Tibial artery (tissue), 4 donors: ENCODE measurements around the gene LAMA5.

ENCODE experiments used
- DNase-seq, 2 donors: peaks; one replicate each; pipeline ENCODE4 v3.0.0-alpha.2; 2019
- H3K27ac ChIP-seq, 2 donors: fragments of 200-600 bp; sonication (generic) in 1 of 2; 1 replicate in 1 of 2; 2 replicates in 1 of 2; pipeline ENCODE4 v1.5.1; 2018 to 2019; ENCODE audit warnings: mild to moderate bottlenecking in 1 of 2
- H3K27me3 ChIP-seq, 2 donors: fragments of 200-600 bp; sonication (generic) in 1 of 2; one replicate each; pipeline versions ENCODE4 v1.5.1 to v1.6.0; 2016 to 2019
- H3K36me3 ChIP-seq, 3 donors: fragments of 200-600 bp; sonication (generic) in 2 of 3; one replicate each; pipeline ENCODE4 v1.5.1; 2016 to 2019; ENCODE audit warnings: mild to moderate bottlenecking in 2 of 3
- H3K4me1 ChIP-seq, 4 donors: fragments of 200-600 bp; sonication (generic) in 2 of 4; 1 replicate in 3 of 4; 2 replicates in 1 of 4; pipeline ENCODE4 v1.5.1; 2016 to 2019
- H3K4me3 ChIP-seq, 2 donors: fragments of 200-600 bp; sonication (generic) in 1 of 2; 1 replicate in 1 of 2; 2 replicates in 1 of 2; pipeline ENCODE4 v1.5.1; 2018 to 2019; ENCODE audit warnings: mild to moderate bottlenecking in 2 of 2
- H3K9me3 ChIP-seq, 3 donors: fragments of 200-600 bp; sonication (generic) in 1 of 3; one replicate each; pipeline ENCODE4 v1.5.1; 2016 to 2019
- intact Hi-C: fragments of 100-400 bp; cut with DNase I; formaldehyde crosslinking; loops from one replicate; pipeline ENCODE4 v1.15.0; 2023; ENCODE audit warnings: low total_unique reads
- TF ChIP-seq, protein P1 (sequence below), 2 experiments: fragments of 200-600 bp in 1 of 2; fragments of 450-650 bp in 1 of 2; IDR thresholded peaks; one replicate each; pipeline ENCODE4 v1.5.1; 2017 to 2019; ENCODE audit warnings: antibody characterized with exemption in 2 of 2, mild to moderate bottlenecking in 1 of 2, moderate library complexity in 1 of 2

Gene LAMA5

DNA sequence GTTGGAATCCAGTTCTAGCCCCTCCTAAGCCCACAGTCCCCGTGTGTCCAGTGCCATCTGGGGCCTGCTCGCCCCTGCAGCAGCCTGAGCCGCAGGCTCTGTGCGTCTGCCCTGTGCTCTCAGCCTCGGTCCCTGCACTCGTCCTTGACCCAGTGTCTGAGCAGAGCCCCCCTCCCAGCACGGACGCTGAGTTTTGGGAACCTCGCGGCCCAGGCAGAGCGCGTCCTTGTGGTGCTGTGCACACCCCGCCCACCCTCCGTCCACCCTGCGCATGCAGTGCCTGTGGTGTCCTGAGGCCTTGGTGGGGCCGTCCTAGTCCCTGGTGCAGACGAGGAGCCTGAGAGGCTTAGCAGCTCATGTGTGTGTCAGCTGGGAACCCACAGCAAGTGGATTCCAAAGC, 97.2 kb downstream of the LAMA5 start:
- Histone ChIP-seq H3K4me1 (no peaks in the 10 kb centered on the region), H3K4me3 (no peak overlapping the region), H3K27me3 (no peaks in the 10 kb centered on the region), H3K27ac (no peak overlapping the region), H3K36me3 (peaks cover 45 to 77% (median 48%) of the 10 kb centered on the region in 3 donors), H3K9me3 (no peaks in the 10 kb centered on the region)
- TF ChIP-seq, protein P1, sequence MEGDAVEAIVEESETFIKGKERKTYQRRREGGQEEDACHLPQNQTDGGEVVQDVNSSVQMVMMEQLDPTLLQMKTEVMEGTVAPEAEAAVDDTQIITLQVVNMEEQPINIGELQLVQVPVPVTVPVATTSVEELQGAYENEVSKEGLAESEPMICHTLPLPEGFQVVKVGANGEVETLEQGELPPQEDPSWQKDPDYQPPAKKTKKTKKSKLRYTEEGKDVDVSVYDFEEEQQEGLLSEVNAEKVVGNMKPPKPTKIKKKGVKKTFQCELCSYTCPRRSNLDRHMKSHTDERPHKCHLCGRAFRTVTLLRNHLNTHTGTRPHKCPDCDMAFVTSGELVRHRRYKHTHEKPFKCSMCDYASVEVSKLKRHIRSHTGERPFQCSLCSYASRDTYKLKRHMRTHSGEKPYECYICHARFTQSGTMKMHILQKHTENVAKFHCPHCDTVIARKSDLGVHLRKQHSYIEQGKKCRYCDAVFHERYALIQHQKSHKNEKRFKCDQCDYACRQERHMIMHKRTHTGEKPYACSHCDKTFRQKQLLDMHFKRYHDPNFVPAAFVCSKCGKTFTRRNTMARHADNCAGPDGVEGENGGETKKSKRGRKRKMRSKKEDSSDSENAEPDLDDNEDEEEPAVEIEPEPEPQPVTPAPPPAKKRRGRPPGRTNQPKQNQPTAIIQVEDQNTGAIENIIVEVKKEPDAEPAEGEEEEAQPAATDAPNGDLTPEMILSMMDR (IDR thresholded peaks at IDR 0.05) = no peak
- DNase-seq = no peak
- intact Hi-C loops = no loop called here

DNA sequence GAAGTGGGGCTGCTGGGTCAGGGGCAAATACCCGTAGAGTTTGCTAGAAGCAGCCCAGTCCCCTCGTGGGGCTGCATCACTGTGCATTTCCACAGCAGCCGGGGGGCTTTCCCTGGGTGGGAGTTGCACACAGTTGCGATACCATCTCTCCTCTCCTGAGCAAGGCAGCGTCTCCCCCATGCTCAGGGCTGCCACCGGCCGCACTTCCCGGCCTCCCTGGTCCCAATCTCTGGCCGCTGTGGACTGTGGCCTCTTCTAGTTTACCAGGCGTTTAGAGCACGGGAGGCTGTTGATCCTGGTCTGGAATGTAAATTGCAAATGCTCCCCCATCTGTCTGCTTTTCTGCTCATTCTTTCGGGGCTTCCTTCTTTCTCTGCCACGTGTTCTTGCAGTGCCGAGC, 97.7 kb downstream of the LAMA5 start:
- Histone ChIP-seq H3K9me3 (no peaks in the 10 kb centered on the region), H3K4me1 (no peaks in the 10 kb centered on the region), H3K27me3 (no peaks in the 10 kb centered on the region), H3K36me3 (peaks cover 46 to 78% (median 49%) of the 10 kb centered on the region in 3 donors), H3K27ac (no peak overlapping the region), H3K4me3 (no peak overlapping the region)
- intact Hi-C loops = no loop called here
- TF ChIP-seq, protein P1 (IDR thresholded peaks at IDR 0.05) = no peak
- no peak for DNase-seq

DNA sequence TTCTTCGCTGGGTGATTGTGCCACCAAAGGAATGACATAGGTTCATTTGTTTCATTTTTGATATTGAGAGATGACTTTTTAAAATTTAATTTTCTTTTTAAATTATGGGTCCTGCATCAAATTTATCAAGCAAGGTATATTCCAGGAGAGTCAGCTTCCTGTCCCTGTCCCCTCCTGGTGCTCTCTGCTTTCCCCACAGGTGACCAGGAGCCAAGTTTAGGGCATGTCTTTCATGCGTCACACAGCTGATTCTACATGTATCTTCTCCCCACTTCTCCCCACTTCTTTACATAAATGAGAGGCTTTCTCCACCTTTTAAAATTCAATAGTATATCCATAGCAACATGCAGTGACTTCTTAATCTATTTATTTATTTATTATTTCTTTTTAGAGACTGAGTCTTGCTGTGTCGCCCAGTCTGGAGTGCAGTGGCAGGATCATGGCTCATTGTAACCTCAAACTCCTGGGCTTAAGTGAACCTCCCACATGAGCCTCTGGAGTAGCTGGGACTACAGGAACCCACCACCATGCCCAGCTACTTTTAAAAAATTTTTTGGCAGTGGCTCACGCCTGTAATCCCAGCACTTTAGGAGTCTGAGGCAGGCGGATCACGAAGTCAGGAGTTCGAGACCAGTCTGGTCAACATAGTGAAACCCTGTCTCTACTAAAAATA, 98.7 kb downstream of the LAMA5 start:
- Histone ChIP-seq H3K36me3 (peaks cover 50 to 78% (median 51%) of the 10 kb centered on the region in 3 donors), H3K9me3 (no peaks in the 10 kb centered on the region)
- TF ChIP-seq, protein P1 (IDR thresholded peaks at IDR 0.05) = no peak

DNA sequence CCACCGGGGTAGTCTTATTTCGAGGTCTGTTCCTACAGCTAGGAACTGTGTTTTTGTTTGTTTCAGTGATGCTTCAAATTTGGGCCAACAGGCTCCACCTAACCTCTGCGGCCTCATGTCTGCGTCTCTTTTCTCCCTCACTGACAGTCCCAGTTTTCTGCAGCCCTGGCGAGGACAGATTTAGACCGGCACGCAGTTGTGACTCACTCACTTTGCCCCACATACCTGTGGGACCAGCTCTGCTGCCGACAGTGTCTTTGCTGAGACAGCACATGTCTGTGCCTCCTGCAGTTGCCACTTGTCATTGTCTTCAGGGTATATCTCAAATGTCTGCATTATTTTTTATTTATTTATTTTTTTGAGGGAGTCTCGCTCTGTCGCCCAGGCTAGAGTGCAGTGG, 99.6 kb downstream of the LAMA5 start:
- no peak overlapping the region for H3K4me3 ChIP-seq
- H3K36me3 ChIP-seq = peaks cover 50 to 78% (median 51%) of the 10 kb centered on the region in 3 donors
- H3K27me3 ChIP-seq = no peaks in the 10 kb centered on the region
- no peak overlapping the region for H3K27ac ChIP-seq
- H3K4me1 ChIP-seq = no peaks in the 10 kb centered on the region
- no peaks in the 10 kb centered on the region for H3K9me3 ChIP-seq
- TF ChIP-seq, protein P1 (IDR thresholded peaks at IDR 0.05) = no peak
- DNase-seq = no peak
- intact Hi-C loops = no loop called here

More for the DNA sequence above, 98.7 kb downstream of the LAMA5 start:
- intact Hi-C loops = no loop called here
- Histone ChIP-seq H3K4me1 (no peaks in the 10 kb centered on the region), H3K27ac (no peak overlapping the region), H3K4me3 (no peak overlapping the region), H3K27me3 (no peaks in the 10 kb centered on the region)
- DNase-seq = no peak

DNA sequence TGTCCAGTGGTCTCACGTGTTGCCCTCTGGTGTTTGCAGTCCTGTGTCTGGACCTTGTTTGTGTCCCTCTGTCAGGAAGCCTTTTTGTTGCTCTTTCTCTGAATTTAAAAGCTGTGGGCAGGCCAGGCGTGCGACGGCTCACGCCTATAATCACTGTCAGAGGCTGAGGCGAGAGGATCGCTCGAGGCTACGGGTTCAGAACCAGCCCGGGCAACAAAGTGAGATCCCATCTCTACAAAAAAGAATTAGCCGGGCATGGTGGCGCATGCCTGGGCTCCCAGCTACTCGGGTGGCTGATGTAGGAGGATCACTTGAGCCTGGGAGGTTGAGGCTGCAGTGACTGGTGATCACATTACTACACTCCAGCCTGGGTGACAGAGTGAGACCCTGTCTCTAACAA, 100.3 kb downstream of the LAMA5 start:
- intact Hi-C loops = no loop called here
- no peaks in the 10 kb centered on the region for H3K9me3 ChIP-seq
- no peaks in the 10 kb centered on the region for H3K27me3 ChIP-seq
- TF ChIP-seq, protein P1 (IDR thresholded peaks at IDR 0.05) = no peak
- H3K4me3 ChIP-seq = no peak overlapping the region
- H3K4me1 ChIP-seq = no peaks in the 10 kb centered on the region
- DNase-seq = no peak
- H3K36me3 ChIP-seq = peaks cover 50 to 78% (median 51%) of the 10 kb centered on the region in 3 donors
- no peak overlapping the region for H3K27ac ChIP-seq
